H1 (cell line): ENCODE measurements around the gene SLC25A36. TPM values are rescaled to one million over a fixed set of nuclear protein-coding genes. Genes with fewer than 3 reads are reported as not detected.

Experiments
- ASH2L ChIP-seq: fragments of 200-600, 300-600 bp; sonication (generic); IDR thresholded peaks from one replicate; pipeline ENCODE4 v1.7.1; 2017; ENCODE audit warnings: low read length
- BACH1 ChIP-seq: IDR thresholded peaks from 2 replicates; pipeline ENCODE4 v1.6.1; 2012; ENCODE audit warnings: low read length, improper control_type of control experiment
- GTF2F1 ChIP-seq: IDR thresholded peaks from 2 replicates; pipeline ENCODE4 v1.6.1; 2012; ENCODE audit warnings: low read depth, low read length, improper control_type of control experiment, borderline replicate concordance
- HDAC2 ChIP-seq, 2 experiments: fragments of 300-600 bp in 1 of 2; sonication (generic) in 1 of 2; IDR thresholded peaks; 2 replicates each; pipeline ENCODE4 v1.6.1; 2011 to 2012; ENCODE audit warnings: low read depth in 2 of 2, low read length in 2 of 2, mild to moderate bottlenecking in 2 of 2, moderate library complexity in 2 of 2, borderline replicate concordance in 1 of 2, inconsistent platforms in 1 of 2
- JUN ChIP-seq: IDR thresholded peaks from 2 replicates; pipeline ENCODE4 v1.6.1; 2011; ENCODE audit warnings: low read depth, mild to moderate bottlenecking, improper control_type of control experiment, low read length
- KDM4A ChIP-seq: IDR thresholded peaks from one replicate; pipeline ENCODE4 v1.7.1; 2012; ENCODE audit warnings: low read depth, mild to moderate bottlenecking, moderate library complexity, low read length, inconsistent platforms; ENCODE audit not compliant: severe bottlenecking
- RNF2 ChIP-seq: fragments of 200-900, 300-1000 bp; sonication (generic); IDR thresholded peaks from 2 replicates; pipeline ENCODE4 v1.7.1; 2016; ENCODE audit warnings: borderline replicate concordance, low read depth, mild to moderate bottlenecking, antibody characterized with exemption, low read length; ENCODE audit not compliant: poor library complexity, severe bottlenecking; ENCODE audit errors: missing control alignments
- RXRA ChIP-seq: IDR thresholded peaks from 2 replicates; pipeline ENCODE4 v1.6.1; 2011; ENCODE audit warnings: low read depth, mild to moderate bottlenecking, low read length, moderate library complexity; ENCODE audit not compliant: insufficient read depth
- SIRT6 ChIP-seq: IDR thresholded peaks from one replicate; pipeline ENCODE4 v1.7.1; 2012; ENCODE audit warnings: low read length, inconsistent platforms
- SRF ChIP-seq: IDR thresholded peaks from 2 replicates; pipeline ENCODE4 v1.6.1; 2011; ENCODE audit warnings: mild to moderate bottlenecking, low read depth, low read length, moderate library complexity
- polyA plus RNA-seq, 7 experiments: library from polyadenylated mRNA; depleted of rRNA in 3 of 7; stranded (reverse) in 5 of 7; unstranded in 2 of 7; fragments of >200 nt in 5 of 7; fragments of 200-250 nt in 2 of 7; gene quantifications; 1 replicate in 5 of 7; 2 replicates in 1 of 7; 4 replicates in 1 of 7; pipeline versions ENCODE4 v1.2.1 to v1.2.3, GENCODE V29; 2011 to 2013; ENCODE audit warnings: missing spikeins in 2 of 7, mixed read lengths in 2 of 7
- total RNA-seq: library from RNA; stranded (reverse); fragmentation: NEBNext Ultra II Directional; extraction: Animal tissue kit (Norgen Biotek cat#: 25700); gene quantifications from 2 replicates; pipeline ENCODE4 v1.2.1, GENCODE V29; 2021

The SLC25A36 gene
- total and polyA plus RNA-seq, 2 of the 8 experiments (the other 6 are each of a cell fraction or from before 2014, with no cell fraction given): 42.9 to 71.8 TPM

GRCh38 chr3:140942221-140943104 lies 827 bp downstream of the SLC25A36 start (continued):
- no peak for TF ChIP-seq RXRA
- peak; percentile 92 for TF ChIP-seq ASH2L
- no peak for TF ChIP-seq RNF2
- TF ChIP-seq JUN: no peak
- no peak for TF ChIP-seq KDM4A
- no peak for TF ChIP-seq HDAC2 (IDR thresholded peaks at IDR 0.05; ENCODE audit: borderline replicate concordance in 1 of 2, low read depth in 2 of 2, low read length in 2 of 2)
- no peak for TF ChIP-seq SIRT6
- no peak for TF ChIP-seq SRF
- TF ChIP-seq GTF2F1: no peak
- TF ChIP-seq BACH1: no peak
